Measurements from ENCODE around the gene HLA-DPB1. TPM values are rescaled to one million over a fixed set of nuclear protein-coding genes. Genes with fewer than 3 reads are reported as not detected.
A peak's percentile ranks its signal among the peaks of the same experiment; 100 is the strongest.

Gene HLA-DPB1
- total RNA-seq (1.3 and 5.4 TPM in 2 replicates), polyA plus RNA-seq (11.0 and 11.5 TPM in 2 replicates), polyA minus RNA-seq (ENCODE audit: low replicate concordance) (17.9 and 29.3 TPM in 2 replicates)
- 11.9 and 12.7 TPM in 2 replicates for polyA plus RNA-seq (2012)

DNA sequence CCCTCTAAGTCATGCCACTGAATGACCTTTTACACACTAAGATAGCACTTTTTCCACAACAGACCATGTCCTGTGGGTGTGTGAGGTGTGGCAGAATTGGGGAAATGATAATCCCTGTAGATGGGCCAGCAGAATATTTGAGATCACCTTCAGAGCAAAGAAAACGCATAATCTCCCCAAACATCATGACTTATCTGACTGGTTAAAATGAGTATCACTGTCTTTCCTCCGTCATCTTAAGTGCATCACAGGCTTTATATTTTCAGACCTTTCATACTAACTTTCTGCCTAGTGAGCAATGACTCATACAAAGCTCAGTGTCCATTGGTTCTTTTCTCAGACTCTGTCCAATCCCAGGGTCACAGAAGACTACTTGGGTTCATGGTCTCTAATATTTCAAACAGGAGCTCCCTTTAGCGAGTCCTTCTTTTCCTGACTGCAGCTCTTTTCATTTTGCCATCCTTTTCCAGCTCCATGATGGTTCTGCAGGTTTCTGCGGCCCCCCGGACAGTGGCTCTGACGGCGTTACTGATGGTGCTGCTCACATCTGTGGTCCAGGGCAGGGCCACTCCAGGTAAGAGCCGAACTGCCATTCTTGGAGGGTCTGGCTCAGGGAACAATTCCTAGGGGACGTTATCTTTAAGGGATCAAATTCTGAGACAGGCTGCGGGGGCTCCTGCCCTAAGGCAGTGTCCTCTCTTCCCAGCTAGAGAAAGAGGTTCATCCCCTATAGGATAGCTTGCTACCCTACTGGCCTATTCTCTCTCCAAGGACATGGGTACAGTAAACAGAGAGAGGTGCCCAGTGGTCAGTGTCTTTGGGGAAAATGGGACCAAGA lies at the start of gene HLA-DPB1:
Gene HLA-DPB1 (plus strand): TSS at position 423 of the 838 bp plus-strand sequence. CDS start 52 bp downstream, at position 475.
- TF ChIP-seq EZH2 (IDR thresholded peaks at IDR 0.05; ENCODE audit: low read length, missing control alignments) = no peak
- TF ChIP-seq, protein P1, sequence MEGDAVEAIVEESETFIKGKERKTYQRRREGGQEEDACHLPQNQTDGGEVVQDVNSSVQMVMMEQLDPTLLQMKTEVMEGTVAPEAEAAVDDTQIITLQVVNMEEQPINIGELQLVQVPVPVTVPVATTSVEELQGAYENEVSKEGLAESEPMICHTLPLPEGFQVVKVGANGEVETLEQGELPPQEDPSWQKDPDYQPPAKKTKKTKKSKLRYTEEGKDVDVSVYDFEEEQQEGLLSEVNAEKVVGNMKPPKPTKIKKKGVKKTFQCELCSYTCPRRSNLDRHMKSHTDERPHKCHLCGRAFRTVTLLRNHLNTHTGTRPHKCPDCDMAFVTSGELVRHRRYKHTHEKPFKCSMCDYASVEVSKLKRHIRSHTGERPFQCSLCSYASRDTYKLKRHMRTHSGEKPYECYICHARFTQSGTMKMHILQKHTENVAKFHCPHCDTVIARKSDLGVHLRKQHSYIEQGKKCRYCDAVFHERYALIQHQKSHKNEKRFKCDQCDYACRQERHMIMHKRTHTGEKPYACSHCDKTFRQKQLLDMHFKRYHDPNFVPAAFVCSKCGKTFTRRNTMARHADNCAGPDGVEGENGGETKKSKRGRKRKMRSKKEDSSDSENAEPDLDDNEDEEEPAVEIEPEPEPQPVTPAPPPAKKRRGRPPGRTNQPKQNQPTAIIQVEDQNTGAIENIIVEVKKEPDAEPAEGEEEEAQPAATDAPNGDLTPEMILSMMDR (conservative IDR thresholded peaks at IDR 0.05 in 1 of 2, IDR thresholded peaks at IDR 0.05 in 1 of 2; ENCODE audit: low read depth in 1 of 2, low read length in 2 of 2) = no peak
- no peak within 1 kb of the TSS for H3K9ac ChIP-seq (ENCODE audit: insufficient read depth, low read length)

DNA sequence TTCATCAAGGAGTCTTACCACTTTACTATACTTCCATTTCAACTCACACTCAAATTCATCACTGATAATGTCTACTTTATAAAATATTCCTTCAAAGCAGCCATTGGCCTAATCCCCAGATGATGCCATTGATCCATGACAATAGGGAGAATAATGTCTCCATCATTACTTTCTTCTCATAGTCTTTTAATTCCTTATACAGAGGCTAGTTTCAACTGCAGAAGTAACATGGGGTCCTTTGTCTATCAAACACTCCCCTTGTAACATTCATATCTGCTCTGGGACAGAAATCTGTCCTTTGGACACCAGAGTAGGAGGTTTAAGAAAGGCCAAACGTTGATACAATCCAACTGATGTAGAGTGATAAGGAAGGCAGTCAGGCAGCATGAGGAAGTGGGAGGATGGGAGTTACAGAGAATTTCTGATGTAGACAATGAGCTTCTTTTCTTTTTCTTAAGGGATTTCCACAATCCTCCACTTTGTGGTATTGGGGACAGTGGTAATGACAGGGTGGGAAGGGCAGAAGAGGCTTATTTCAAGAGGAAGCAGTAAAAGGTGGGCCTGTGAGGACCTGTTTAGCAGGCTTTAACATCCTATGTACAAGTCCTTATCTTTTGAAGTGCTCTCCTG lies 47.5 kb upstream of the HLA-DPB1 start:
- H3K27me3 ChIP-seq (ENCODE audit: control insufficient read depth, insufficient read depth, low read length) = peaks cover 12% of the 10 kb centered on the region
- no peaks in the 10 kb centered on the region for H4K20me1 ChIP-seq (ENCODE audit: control insufficient read depth, extremely low read depth, insufficient read depth, low read length)
- no peak overlapping the region for H3K27ac ChIP-seq (ENCODE audit: insufficient read depth, low read length)
- no peak overlapping the region for H3K4me3 ChIP-seq (replicated peaks in 1 of 4; ENCODE audit: control extremely low read depth in 1 of 4, insufficient read depth in 1 of 4, low read depth in 3 of 4, low read length in 4 of 4)
- H3K36me3 ChIP-seq (ENCODE audit: control insufficient read depth, insufficient read depth, low read length) = no peaks in the 10 kb centered on the region
- H3K4me1 ChIP-seq (ENCODE audit: control insufficient read depth, extremely low read depth, insufficient read depth, low read length) = no peaks in the 10 kb centered on the region
- H3K9ac ChIP-seq (ENCODE audit: insufficient read depth, low read length) = no peak overlapping the region
- H2AFZ ChIP-seq (ENCODE audit: low read length) = no peak overlapping the region
- H3K79me2 ChIP-seq (ENCODE audit: control insufficient read depth, insufficient read depth, low read length) = no peaks in the 10 kb centered on the region
- TF ChIP-seq EZH2 (IDR thresholded peaks at IDR 0.05; ENCODE audit: low read length, missing control alignments) = no peak
- TF ChIP-seq, protein P1 (conservative IDR thresholded peaks at IDR 0.05 in 1 of 2, IDR thresholded peaks at IDR 0.05 in 1 of 2; ENCODE audit: low read depth in 1 of 2, low read length in 2 of 2) = no peak
- H3K9me3 ChIP-seq (ENCODE audit: control insufficient read depth, insufficient read depth, low read depth, low read length) = no peaks in the 10 kb centered on the region
- no peak overlapping the region for H3K4me2 ChIP-seq (ENCODE audit: extremely low read depth, insufficient read depth, low read length)
- DNase-seq (ENCODE audit: low read depth in 2 of 2) = no peak

More for the DNA sequence above, at the start of gene HLA-DPB1:
- Histone ChIP-seq H3K9me3 (ENCODE audit: control insufficient read depth, insufficient read depth, low read depth, low read length) (no peaks in the 10 kb centered on the region), H3K79me2 (ENCODE audit: control insufficient read depth, insufficient read depth, low read length) (no peaks in the 10 kb centered on the region), H3K36me3 (ENCODE audit: control insufficient read depth, insufficient read depth, low read length) (no peaks in the 10 kb centered on the region), H3K27ac (ENCODE audit: insufficient read depth, low read length) (no peak within 1 kb of the TSS), H4K20me1 (ENCODE audit: control insufficient read depth, extremely low read depth, insufficient read depth, low read length) (no peaks in the 10 kb centered on the region), H3K4me3 (replicated peaks in 1 of 4; ENCODE audit: control extremely low read depth in 1 of 4, insufficient read depth in 1 of 4, low read depth in 3 of 4, low read length in 4 of 4) (no peak within 1 kb of the TSS), H2AFZ (ENCODE audit: low read length) (no peak within 1 kb of the TSS), H3K4me1 (ENCODE audit: control insufficient read depth, extremely low read depth, insufficient read depth, low read length) (peaks cover 3% of the 10 kb centered on the region), H3K4me2 (ENCODE audit: extremely low read depth, insufficient read depth, low read length) (no peak within 1 kb of the TSS), H3K27me3 (ENCODE audit: control insufficient read depth, insufficient read depth, low read length) (peaks cover 3% of the 10 kb centered on the region)
- peak; percentile 32 to 51 for DNase-seq (ENCODE audit: low read depth in 2 of 2)
